Measurements from ENCODE around the gene SLC17A1.

The SLC17A1 gene

GRCh38 chr6:25789475-25789874 lies 42.4 kb downstream of the SLC17A1 start:
- no peak for ATAC-seq
- no peak for TF ChIP-seq TOX (CRISPR knock-in tag; IDR thresholded peaks at IDR 0.05; ENCODE audit: borderline replicate concordance)
- TF ChIP-seq ARNTL (CRISPR knock-in tag; IDR thresholded peaks at IDR 0.05; ENCODE audit: borderline replicate concordance, low read depth): no peak
- no peak for TF ChIP-seq PPARA (CRISPR knock-in tag; IDR thresholded peaks at IDR 0.05; ENCODE audit: borderline replicate concordance)
- TF ChIP-seq ZFP30 (CRISPR knock-in tag; IDR thresholded peaks at IDR 0.05): no peak
- TF ChIP-seq TCF4 (CRISPR knock-in tag; IDR thresholded peaks at IDR 0.05; ENCODE audit: borderline replicate concordance): no peak
- no peak for TF ChIP-seq CSDC2 (CRISPR knock-in tag; IDR thresholded peaks at IDR 0.05)
- no peak for TF ChIP-seq ISL1 (CRISPR knock-in tag; IDR thresholded peaks at IDR 0.05)

GRCh38 chr6:25788305-25788922 lies 43.4 kb downstream of the SLC17A1 start:
- TF ChIP-seq ZFP30 (CRISPR knock-in tag; IDR thresholded peaks at IDR 0.05) (no peak), ZNF565 (CRISPR knock-in tag; conservative IDR thresholded peaks at IDR 0.05; ENCODE audit: low read depth) (no peak), ZC3H10 (CRISPR knock-in tag; IDR thresholded peaks at IDR 0.05) (no peak), ZNF8 (CRISPR knock-in tag; IDR thresholded peaks at IDR 0.05) (no peak), TCF4 (CRISPR knock-in tag; IDR thresholded peaks at IDR 0.05; ENCODE audit: borderline replicate concordance) (no peak), ARNTL (CRISPR knock-in tag; IDR thresholded peaks at IDR 0.05; ENCODE audit: borderline replicate concordance, low read depth) (no peak), TOX (CRISPR knock-in tag; IDR thresholded peaks at IDR 0.05; ENCODE audit: borderline replicate concordance) (no peak)
- peak; percentile 89 for ATAC-seq

GRCh38 chr6:25787428-25787827 lies 44.4 kb downstream of the SLC17A1 start:
- no peak for ATAC-seq
- TF ChIP-seq BACH2 (CRISPR knock-in tag; IDR thresholded peaks at IDR 0.05; ENCODE audit: borderline replicate concordance) (no peak), CREB5 (CRISPR knock-in tag; IDR thresholded peaks at IDR 0.05; ENCODE audit: low read depth) (no peak), ZNF70 (CRISPR knock-in tag; IDR thresholded peaks at IDR 0.05) (no peak), ARNTL (CRISPR knock-in tag; IDR thresholded peaks at IDR 0.05; ENCODE audit: borderline replicate concordance, low read depth) (no peak), RARB (CRISPR knock-in tag; IDR thresholded peaks at IDR 0.05) (no peak), GLIS3 (CRISPR knock-in tag; IDR thresholded peaks at IDR 0.05) (no peak), TCF4 (CRISPR knock-in tag; IDR thresholded peaks at IDR 0.05; ENCODE audit: borderline replicate concordance) (no peak), SNAI2 (CRISPR knock-in tag; IDR thresholded peaks at IDR 0.05) (no peak), ZNF8 (CRISPR knock-in tag; IDR thresholded peaks at IDR 0.05) (no peak), OSR1 (CRISPR knock-in tag; IDR thresholded peaks at IDR 0.05) (no peak), CSRNP3 (CRISPR knock-in tag; IDR thresholded peaks at IDR 0.05) (no peak), ISL1 (CRISPR knock-in tag; IDR thresholded peaks at IDR 0.05) (no peak), ZNF565 (CRISPR knock-in tag; conservative IDR thresholded peaks at IDR 0.05; ENCODE audit: low read depth) (no peak), CSDC2 (CRISPR knock-in tag; IDR thresholded peaks at IDR 0.05) (no peak), ZFP30 (CRISPR knock-in tag; IDR thresholded peaks at IDR 0.05) (no peak), ZFP3 (CRISPR knock-in tag; IDR thresholded peaks at IDR 0.05) (no peak), TSHZ2 (CRISPR knock-in tag; IDR thresholded peaks at IDR 0.05) (no peak), ZC3H10 (CRISPR knock-in tag; IDR thresholded peaks at IDR 0.05) (no peak), PPARA (CRISPR knock-in tag; IDR thresholded peaks at IDR 0.05; ENCODE audit: borderline replicate concordance) (no peak), POU6F1 (CRISPR knock-in tag; IDR thresholded peaks at IDR 0.05; ENCODE audit: borderline replicate concordance, low read depth) (no peak)
